Panc1 (cell line): ENCODE data around the gene CNOT3. TPM values are rescaled to one million over a fixed set of nuclear protein-coding genes. Genes with fewer than 3 reads are reported as not detected.

Experiments
- ATAC-seq: fragments of 200-7000 bp; cut with Tn5 transposase; 2 replicates; pipeline ENCODE4 v1.9.1; 2020; ENCODE audit warnings: mild to moderate bottlenecking, moderate library complexity
- BruUV-seq: library from RNA; stranded (reverse); fragments of 400-500 nt; replicated peaks from 2 replicates; lab custom pipeline; 2021; lab: Mats Ljungman, UMichigan
- CTCF ChIA-PET: fragments of 300-600 bp; sonication (Branson Sonifier 250); formaldehyde crosslinking; loops from one replicate; lab custom pipeline; 2022; ENCODE audit warnings: antibody characterized with exemption; lab: Charles Lee
- POLR2A ChIA-PET: fragments of 300-600 bp; sonication (Branson Sonifier 250); formaldehyde crosslinking; loops from one replicate; lab custom pipeline; 2022; ENCODE audit warnings: antibody characterized with exemption; lab: Charles Lee
- DNase-seq: peaks from one replicate; pipeline ENCODE4 v3.0.0-alpha.2; 2010; ENCODE audit warnings: low read depth, low spot score
- H3K27ac ChIP-seq: 2 replicates; pipeline ENCODE4 v1.5.1; 2011; ENCODE audit warnings: mild to moderate bottlenecking, low read length, inconsistent platforms
- H3K27me3 ChIP-seq: fragments of 200-500 bp; sonication (Bioruptor generic); 2 replicates; pipeline ENCODE4 v1.6.0; 2014; ENCODE audit warnings: low read length, inconsistent platforms; ENCODE audit not compliant: control insufficient read depth, insufficient read depth
- H3K36me3 ChIP-seq: fragments of 200-500 bp; sonication (Bioruptor generic); 2 replicates; pipeline ENCODE4 v1.5.1; 2014; ENCODE audit warnings: inconsistent platforms, mild to moderate bottlenecking, low read length, moderate library complexity; ENCODE audit not compliant: control insufficient read depth, insufficient read depth
- H3K4me1 ChIP-seq: 2 replicates; pipeline ENCODE4 v1.5.1; 2011; ENCODE audit warnings: inconsistent platforms, mild to moderate bottlenecking, low read length, moderate library complexity; ENCODE audit not compliant: control insufficient read depth, insufficient read depth
- H3K4me3 ChIP-seq, 2 experiments: 2 replicates each; pipeline ENCODE4 v1.5.1; 2011 to 2012; ENCODE audit warnings: low read depth in 2 of 2, low read length in 2 of 2, mild to moderate bottlenecking in 2 of 2, inconsistent platforms in 1 of 2, moderate library complexity in 1 of 2
- H3K9me3 ChIP-seq: fragments of 200-500 bp; sonication (Bioruptor generic); 2 replicates; pipeline ENCODE4 v1.5.1; 2014; ENCODE audit warnings: low read depth, mild to moderate bottlenecking, inconsistent platforms, low read length, moderate library complexity; ENCODE audit not compliant: control insufficient read depth, insufficient read depth
- POLR2AphosphoS5 ChIP-seq: IDR thresholded peaks from 2 replicates; pipeline ENCODE4 v1.6.1; 2012; ENCODE audit warnings: mild to moderate bottlenecking, low read depth, low read length, moderate library complexity
- SIN3A ChIP-seq: IDR thresholded peaks from 2 replicates; pipeline ENCODE4 v1.6.1; 2012; ENCODE audit warnings: low read depth, mild to moderate bottlenecking, low read length, moderate library complexity, borderline replicate concordance; ENCODE audit not compliant: insufficient read depth
- TCF7L2 ChIP-seq: IDR thresholded peaks from 2 replicates; pipeline ENCODE4 v1.6.1; 2011; ENCODE audit warnings: mild to moderate bottlenecking, low read depth, low read length, inconsistent platforms
- in situ Hi-C: cut with HindIII; loops from 2 replicates; pipeline ENCODE4 v1.10.0; 2016; ENCODE audit warnings: low sequenced_read_pairs, low pct_unique_long_range_greater_than_20kb
- intact Hi-C: fragments of 100-400 bp; cut with micrococcal nuclease; formaldehyde crosslinking; loops from one replicate; pipeline ENCODE4 v1.10.0; 2022; ENCODE audit not compliant: unreplicated experiment
- total RNA-seq: library from RNA; stranded (reverse); gene quantifications from one replicate; pipeline ENCODE4 v1.2.1, GENCODE V29; 2021; ENCODE audit not compliant: unreplicated experiment
- TF ChIP-seq, protein P1 (sequence below), 2 experiments: IDR thresholded peaks; 2 replicates each; pipeline ENCODE4 v1.6.1; 2011 to 2012; ENCODE audit warnings: low read depth in 2 of 2, control low read depth in 1 of 2, low read length in 1 of 2, mild to moderate bottlenecking in 1 of 2, moderate library complexity in 1 of 2; ENCODE audit not compliant: insufficient read depth in 1 of 2
- TF ChIP-seq, protein P2 (sequence below): fragments of 450-650 bp; IDR thresholded peaks from 2 replicates; pipeline ENCODE4 v1.5.1; 2017; ENCODE audit warnings: mild to moderate bottlenecking

The CNOT3 gene
- total RNA-seq, 1 experiment from 2014 or later = 111 TPM

DNA sequence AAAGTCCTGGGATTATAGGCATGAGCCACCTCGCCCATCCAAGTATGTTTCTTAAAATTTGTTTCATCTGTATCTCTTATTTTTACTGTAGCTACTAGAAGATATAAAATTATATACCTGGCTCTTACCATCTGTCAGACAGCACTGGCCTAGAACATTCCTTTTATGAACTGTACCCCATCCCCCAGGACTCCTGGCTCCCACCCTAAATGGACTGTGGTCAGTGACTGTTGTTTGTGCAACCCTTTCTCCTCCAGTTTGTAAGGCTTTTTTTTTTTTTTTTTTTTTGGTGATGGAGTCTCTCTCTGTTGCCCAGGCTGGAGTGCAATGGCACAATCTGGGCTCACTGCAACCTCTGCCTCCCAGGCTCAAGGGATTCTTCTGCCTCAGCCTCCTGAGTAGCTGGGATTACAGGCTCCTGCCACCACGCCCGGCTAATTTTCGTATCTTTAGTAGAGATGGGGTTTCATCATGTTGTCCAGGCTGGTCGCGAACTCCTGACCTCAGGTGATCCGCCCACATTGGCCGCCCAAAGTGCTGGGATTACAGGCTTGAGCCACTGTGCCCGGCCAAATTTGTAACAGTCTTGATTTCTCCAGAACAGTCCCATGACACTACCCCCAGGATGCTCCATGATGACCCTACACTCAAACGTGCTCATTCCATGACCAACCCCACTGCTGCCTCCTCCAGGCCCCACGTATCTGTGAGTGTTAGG is 32.4 kb upstream of the CNOT3 start:
- ATAC-seq (no peak), DNase-seq (no peak)
- Histone ChIP-seq H3K4me3 (no peak overlapping the region), H3K4me1 (peaks cover 16% of the 10 kb centered on the region; the same call in 1 of the 2 replicates), H3K36me3 (no peaks in the 10 kb centered on the region; the same call in 1 of the 2 replicates), H3K27me3 (no peaks in the 10 kb centered on the region), H3K9me3 (no peaks in the 10 kb centered on the region), H3K27ac (no peak overlapping the region)
- intact Hi-C loops = no loop called here
- ChIA-PET POLR2A (no interaction called here), CTCF (no interaction called here)
- in situ Hi-C loops = no loop called here
- no TSS peak for BruUV-seq
- TF ChIP-seq TCF7L2 (no peak), POLR2AphosphoS5 (no peak), SIN3A (no peak)
- TF ChIP-seq, protein P1, sequence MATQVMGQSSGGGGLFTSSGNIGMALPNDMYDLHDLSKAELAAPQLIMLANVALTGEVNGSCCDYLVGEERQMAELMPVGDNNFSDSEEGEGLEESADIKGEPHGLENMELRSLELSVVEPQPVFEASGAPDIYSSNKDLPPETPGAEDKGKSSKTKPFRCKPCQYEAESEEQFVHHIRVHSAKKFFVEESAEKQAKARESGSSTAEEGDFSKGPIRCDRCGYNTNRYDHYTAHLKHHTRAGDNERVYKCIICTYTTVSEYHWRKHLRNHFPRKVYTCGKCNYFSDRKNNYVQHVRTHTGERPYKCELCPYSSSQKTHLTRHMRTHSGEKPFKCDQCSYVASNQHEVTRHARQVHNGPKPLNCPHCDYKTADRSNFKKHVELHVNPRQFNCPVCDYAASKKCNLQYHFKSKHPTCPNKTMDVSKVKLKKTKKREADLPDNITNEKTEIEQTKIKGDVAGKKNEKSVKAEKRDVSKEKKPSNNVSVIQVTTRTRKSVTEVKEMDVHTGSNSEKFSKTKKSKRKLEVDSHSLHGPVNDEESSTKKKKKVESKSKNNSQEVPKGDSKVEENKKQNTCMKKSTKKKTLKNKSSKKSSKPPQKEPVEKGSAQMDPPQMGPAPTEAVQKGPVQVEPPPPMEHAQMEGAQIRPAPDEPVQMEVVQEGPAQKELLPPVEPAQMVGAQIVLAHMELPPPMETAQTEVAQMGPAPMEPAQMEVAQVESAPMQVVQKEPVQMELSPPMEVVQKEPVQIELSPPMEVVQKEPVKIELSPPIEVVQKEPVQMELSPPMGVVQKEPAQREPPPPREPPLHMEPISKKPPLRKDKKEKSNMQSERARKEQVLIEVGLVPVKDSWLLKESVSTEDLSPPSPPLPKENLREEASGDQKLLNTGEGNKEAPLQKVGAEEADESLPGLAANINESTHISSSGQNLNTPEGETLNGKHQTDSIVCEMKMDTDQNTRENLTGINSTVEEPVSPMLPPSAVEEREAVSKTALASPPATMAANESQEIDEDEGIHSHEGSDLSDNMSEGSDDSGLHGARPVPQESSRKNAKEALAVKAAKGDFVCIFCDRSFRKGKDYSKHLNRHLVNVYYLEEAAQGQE (IDR thresholded peaks at IDR 0.05; ENCODE audit: insufficient read depth in 1 of 2, low read depth in 2 of 2, low read length in 1 of 2) = no peak
- TF ChIP-seq, protein P2, sequence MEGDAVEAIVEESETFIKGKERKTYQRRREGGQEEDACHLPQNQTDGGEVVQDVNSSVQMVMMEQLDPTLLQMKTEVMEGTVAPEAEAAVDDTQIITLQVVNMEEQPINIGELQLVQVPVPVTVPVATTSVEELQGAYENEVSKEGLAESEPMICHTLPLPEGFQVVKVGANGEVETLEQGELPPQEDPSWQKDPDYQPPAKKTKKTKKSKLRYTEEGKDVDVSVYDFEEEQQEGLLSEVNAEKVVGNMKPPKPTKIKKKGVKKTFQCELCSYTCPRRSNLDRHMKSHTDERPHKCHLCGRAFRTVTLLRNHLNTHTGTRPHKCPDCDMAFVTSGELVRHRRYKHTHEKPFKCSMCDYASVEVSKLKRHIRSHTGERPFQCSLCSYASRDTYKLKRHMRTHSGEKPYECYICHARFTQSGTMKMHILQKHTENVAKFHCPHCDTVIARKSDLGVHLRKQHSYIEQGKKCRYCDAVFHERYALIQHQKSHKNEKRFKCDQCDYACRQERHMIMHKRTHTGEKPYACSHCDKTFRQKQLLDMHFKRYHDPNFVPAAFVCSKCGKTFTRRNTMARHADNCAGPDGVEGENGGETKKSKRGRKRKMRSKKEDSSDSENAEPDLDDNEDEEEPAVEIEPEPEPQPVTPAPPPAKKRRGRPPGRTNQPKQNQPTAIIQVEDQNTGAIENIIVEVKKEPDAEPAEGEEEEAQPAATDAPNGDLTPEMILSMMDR = no peak

DNA sequence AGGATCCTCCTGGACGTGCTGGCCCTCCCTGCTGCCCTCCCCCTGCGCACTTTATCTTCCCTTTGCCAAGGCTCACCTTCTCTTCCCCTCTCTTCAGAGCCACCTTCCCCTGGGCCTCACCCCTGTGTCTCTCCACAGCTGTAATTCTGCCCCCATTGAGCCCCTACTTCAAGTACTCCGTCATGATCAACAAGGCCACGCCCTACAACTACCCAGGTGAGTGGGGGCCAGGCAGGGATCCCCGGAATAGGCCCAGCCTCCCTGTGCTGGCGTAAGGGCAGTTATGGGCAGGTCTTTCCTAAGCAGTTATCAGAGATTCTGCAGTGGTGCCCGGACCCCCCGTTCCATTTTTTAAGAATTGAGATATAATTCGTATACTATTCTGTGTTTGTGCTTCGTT is 31.8 kb upstream of the CNOT3 start:
- ChIA-PET CTCF (no interaction called here), POLR2A (no interaction called here)
- TF ChIP-seq TCF7L2 (no peak), POLR2AphosphoS5 (no peak), SIN3A (no peak)
- TF ChIP-seq, protein P2 = no peak
- TF ChIP-seq, protein P1 (IDR thresholded peaks at IDR 0.05; ENCODE audit: insufficient read depth in 1 of 2, low read depth in 2 of 2, low read length in 1 of 2) = no peak
- Histone ChIP-seq H3K9me3 (no peaks in the 10 kb centered on the region), H3K4me1 (0 out of 2 replicates have a peak, but pooled peaks cover 13% of the 10 kb centered on the region), H3K4me3 (no peak overlapping the region), H3K27ac (no peak overlapping the region), H3K27me3 (no peaks in the 10 kb centered on the region), H3K36me3 (no peaks in the 10 kb centered on the region; the same call in 1 of the 2 replicates)
- ATAC-seq (no peak), DNase-seq (no peak)
- no TSS peak for BruUV-seq
- in situ Hi-C loops (no loop called here), intact Hi-C loops (no loop called here)
